Loucy (cell line): Measurements from ENCODE around the gene SMAP2.

ENCODE experiments used
- EZH2phosphoT487 ChIP-seq: fragments of 200-600 bp; IDR thresholded peaks from 2 replicates; pipeline ENCODE4 v1.6.1; 2018; ENCODE audit warnings: antibody characterized with exemption, mild to moderate bottlenecking, moderate library complexity, borderline replicate concordance
- TF ChIP-seq, protein P1 (sequence below): fragments of 200-600 bp; sonication (generic); conservative IDR thresholded peaks from 2 replicates; pipeline ENCODE4 v1.5.1; 2014; ENCODE audit warnings: mild to moderate bottlenecking, antibody characterized with exemption, low read length

GRCh38 chr1:40432644-40433390 lies 59.3 kb downstream of the SMAP2 start:
- TF ChIP-seq, protein P1, sequence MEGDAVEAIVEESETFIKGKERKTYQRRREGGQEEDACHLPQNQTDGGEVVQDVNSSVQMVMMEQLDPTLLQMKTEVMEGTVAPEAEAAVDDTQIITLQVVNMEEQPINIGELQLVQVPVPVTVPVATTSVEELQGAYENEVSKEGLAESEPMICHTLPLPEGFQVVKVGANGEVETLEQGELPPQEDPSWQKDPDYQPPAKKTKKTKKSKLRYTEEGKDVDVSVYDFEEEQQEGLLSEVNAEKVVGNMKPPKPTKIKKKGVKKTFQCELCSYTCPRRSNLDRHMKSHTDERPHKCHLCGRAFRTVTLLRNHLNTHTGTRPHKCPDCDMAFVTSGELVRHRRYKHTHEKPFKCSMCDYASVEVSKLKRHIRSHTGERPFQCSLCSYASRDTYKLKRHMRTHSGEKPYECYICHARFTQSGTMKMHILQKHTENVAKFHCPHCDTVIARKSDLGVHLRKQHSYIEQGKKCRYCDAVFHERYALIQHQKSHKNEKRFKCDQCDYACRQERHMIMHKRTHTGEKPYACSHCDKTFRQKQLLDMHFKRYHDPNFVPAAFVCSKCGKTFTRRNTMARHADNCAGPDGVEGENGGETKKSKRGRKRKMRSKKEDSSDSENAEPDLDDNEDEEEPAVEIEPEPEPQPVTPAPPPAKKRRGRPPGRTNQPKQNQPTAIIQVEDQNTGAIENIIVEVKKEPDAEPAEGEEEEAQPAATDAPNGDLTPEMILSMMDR: no peak
- no peak for TF ChIP-seq EZH2phosphoT487
